Smooth muscle cell (in vitro differentiated cells): ENCODE results near the gene FUS. TPM values are rescaled to one million over a fixed set of nuclear protein-coding genes. Genes with fewer than 3 reads are reported as not detected.
"Not testable (repeated sequence)": the region's sequence is repeated elsewhere in the genome, so short reads cannot be mapped to it uniquely, and the experiment has no call there.

Source experiments
- DNase-seq: peaks from one replicate; lab custom pipeline; 2025; ENCODE audit not compliant: unreplicated experiment; lab: John Stamatoyannopoulos, UW
- H2AFZ ChIP-seq: fragments of 200-600 bp; sonication (generic); 2 replicates; pipeline ENCODE4 v1.6.0; 2016; ENCODE audit warnings: antibody characterized with exemption, low read depth, mild to moderate bottlenecking
- H3F3A ChIP-seq: fragments of 200-600 bp; sonication (generic); 2 replicates; pipeline ENCODE4 v1.6.0; 2017; ENCODE audit warnings: antibody characterized with exemption, low read depth
- H3K27ac ChIP-seq: fragments of 200-600 bp; sonication (generic); 2 replicates; pipeline ENCODE4 v1.5.1; 2016; ENCODE audit warnings: low read depth, mild to moderate bottlenecking
- H3K27me3 ChIP-seq: fragments of 200-600 bp; sonication (generic); 2 replicates; pipeline ENCODE4 v1.6.1; 2016; ENCODE audit warnings: low read depth, mild to moderate bottlenecking
- H3K36me3 ChIP-seq: fragments of 200-600 bp; sonication (generic); 2 replicates; pipeline ENCODE4 v1.5.1; 2016; ENCODE audit warnings: low read depth
- H3K4me1 ChIP-seq: fragments of 200-600 bp; sonication (generic); 2 replicates; pipeline ENCODE4 v1.5.1; 2016; ENCODE audit warnings: low read depth
- H3K4me2 ChIP-seq: fragments of 200-600 bp; sonication (generic); 2 replicates; pipeline ENCODE4 v1.6.0; 2016; ENCODE audit warnings: mild to moderate bottlenecking
- H3K4me3 ChIP-seq: fragments of 200-600 bp; sonication (generic); 2 replicates; pipeline ENCODE4 v1.5.1; 2016; ENCODE audit warnings: mild to moderate bottlenecking
- H3K79me2 ChIP-seq: fragments of 200-600 bp; sonication (generic); 2 replicates; pipeline ENCODE4 v1.6.0; 2016; ENCODE audit warnings: low read depth, mild to moderate bottlenecking
- H3K9ac ChIP-seq: fragments of 200-600 bp; sonication (generic); 2 replicates; pipeline ENCODE4 v1.6.0; 2016; ENCODE audit warnings: low read depth
- H3K9me3 ChIP-seq: fragments of 200-600 bp; sonication (generic); replicated peaks from 2 replicates; pipeline ENCODE4 v1.5.1; 2016; ENCODE audit warnings: low read depth
- H4K20me1 ChIP-seq: fragments of 200-600 bp; sonication (generic); 2 replicates; pipeline ENCODE4 v1.6.0; 2016; ENCODE audit warnings: low read depth
- WGBS: methylation state at CpG from one replicate; pipeline ENCODE4 v1.1.7; 2016; ENCODE audit warnings: low lambda C conversion rate; 5-methylcytosine and 5-hydroxymethylcytosine counted together
- polyA plus RNA-seq: library from polyadenylated mRNA; unstranded; fragments of >200 nt; fragmentation: Nextera tagmentation; extraction: Ambion mirVana; gene quantifications from 2 replicates; pipeline ENCODE4 v1.2.1, GENCODE V29; 2016
- total RNA-seq: library from RNA; depleted of rRNA; stranded (reverse); fragments of >200 nt; gene quantifications from 2 replicates; pipeline ENCODE4 v1.2.3, GENCODE V29; 2014
- TF ChIP-seq, protein P1 (sequence below): fragments of 200-600 bp; sonication (generic); IDR thresholded peaks from 2 replicates; pipeline ENCODE4 v1.5.1; 2017; ENCODE audit warnings: borderline replicate concordance, mild to moderate bottlenecking, antibody characterized with exemption; ENCODE audit not compliant: insufficient read depth, poor library complexity, severe bottlenecking

The FUS gene
- total and polyA plus RNA-seq, 2 experiments from 2014 or later = 58.6 to 225 TPM

DNA sequence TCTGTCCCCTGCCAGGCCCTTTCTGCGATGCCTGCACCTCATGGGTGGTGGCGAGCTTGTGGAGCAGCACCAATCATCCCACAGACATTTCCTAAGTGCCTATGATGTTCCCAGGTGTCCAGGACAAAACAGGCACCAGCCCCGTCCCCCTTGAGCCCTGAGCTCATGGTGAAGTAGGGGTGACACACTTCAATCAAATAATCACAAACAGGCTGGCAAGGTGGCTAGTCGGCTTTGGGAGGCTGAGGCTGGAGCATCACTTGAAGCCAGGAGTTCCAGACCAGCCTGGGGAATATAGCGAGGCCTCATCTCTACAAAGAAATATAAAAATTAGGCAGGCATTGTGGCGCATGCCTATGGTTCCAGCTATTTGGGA lies 43.7 kb upstream of the FUS start:
- Histone ChIP-seq H3F3A (no peaks in the 10 kb centered on the region), H2AFZ (no peak overlapping the region), H3K9me3 (no peaks in the 10 kb centered on the region), H4K20me1 (peaks cover 5% of the 10 kb centered on the region), H3K27ac (no peak overlapping the region), H3K9ac (no peak overlapping the region), H3K4me3 (no peak overlapping the region), H3K4me1 (peaks cover 11% of the 10 kb centered on the region), H3K79me2 (no peaks in the 10 kb centered on the region), H3K27me3 (no peaks in the 10 kb centered on the region), H3K4me2 (no peak overlapping the region), H3K36me3 (no peaks in the 10 kb centered on the region)
- TF ChIP-seq, protein P1, sequence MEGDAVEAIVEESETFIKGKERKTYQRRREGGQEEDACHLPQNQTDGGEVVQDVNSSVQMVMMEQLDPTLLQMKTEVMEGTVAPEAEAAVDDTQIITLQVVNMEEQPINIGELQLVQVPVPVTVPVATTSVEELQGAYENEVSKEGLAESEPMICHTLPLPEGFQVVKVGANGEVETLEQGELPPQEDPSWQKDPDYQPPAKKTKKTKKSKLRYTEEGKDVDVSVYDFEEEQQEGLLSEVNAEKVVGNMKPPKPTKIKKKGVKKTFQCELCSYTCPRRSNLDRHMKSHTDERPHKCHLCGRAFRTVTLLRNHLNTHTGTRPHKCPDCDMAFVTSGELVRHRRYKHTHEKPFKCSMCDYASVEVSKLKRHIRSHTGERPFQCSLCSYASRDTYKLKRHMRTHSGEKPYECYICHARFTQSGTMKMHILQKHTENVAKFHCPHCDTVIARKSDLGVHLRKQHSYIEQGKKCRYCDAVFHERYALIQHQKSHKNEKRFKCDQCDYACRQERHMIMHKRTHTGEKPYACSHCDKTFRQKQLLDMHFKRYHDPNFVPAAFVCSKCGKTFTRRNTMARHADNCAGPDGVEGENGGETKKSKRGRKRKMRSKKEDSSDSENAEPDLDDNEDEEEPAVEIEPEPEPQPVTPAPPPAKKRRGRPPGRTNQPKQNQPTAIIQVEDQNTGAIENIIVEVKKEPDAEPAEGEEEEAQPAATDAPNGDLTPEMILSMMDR = no peak
- DNase-seq = no peak
- WGBS = 91% methylated on average over 6 of the region's 6 CpGs

DNA sequence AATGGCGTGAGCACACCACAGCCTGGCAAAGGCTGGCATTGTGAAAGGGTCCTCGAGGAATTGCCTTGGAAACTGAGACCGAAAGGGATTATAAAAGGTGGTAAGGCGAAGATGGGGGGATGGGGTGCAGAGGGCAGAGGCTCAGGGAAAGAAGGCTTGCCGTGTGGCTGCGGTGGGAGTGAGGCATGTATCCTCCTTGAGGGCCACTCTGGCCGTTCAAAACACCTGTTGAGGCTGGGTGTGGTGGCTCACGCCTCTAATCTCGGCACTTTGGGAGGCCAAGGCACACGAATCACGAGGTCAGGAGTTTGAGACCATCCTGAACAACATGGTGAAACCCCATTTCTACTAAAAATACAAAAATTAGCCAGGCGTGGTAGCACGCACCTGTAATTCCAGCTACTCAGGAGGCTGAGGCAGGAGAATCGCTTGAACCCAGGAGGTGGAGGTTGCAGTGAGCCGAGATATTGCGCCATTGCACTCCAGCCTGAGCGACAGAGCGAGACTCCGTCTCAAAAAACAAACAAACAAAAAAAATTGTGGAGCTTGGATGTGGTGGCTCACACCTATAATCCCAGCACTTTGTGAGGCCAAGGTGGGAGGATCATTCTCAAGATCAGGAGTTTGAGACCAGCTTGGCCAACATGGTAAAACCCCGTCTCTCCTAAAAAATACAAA lies 43.0 kb upstream of the FUS start:
- not testable (repeated sequence) for H3K36me3 ChIP-seq, DNase-seq, H4K20me1 ChIP-seq, H3K4me3 ChIP-seq, H3K4me2 ChIP-seq, H3K9ac ChIP-seq, H3K27me3 ChIP-seq, H3F3A ChIP-seq, H3K27ac ChIP-seq, H3K79me2 ChIP-seq, H2AFZ ChIP-seq, H3K9me3 ChIP-seq
- peaks cover 17% of the 10 kb centered on the region for H3K4me1 ChIP-seq
- WGBS = 96% methylated on average over 20 of the region's 20 CpGs

DNA sequence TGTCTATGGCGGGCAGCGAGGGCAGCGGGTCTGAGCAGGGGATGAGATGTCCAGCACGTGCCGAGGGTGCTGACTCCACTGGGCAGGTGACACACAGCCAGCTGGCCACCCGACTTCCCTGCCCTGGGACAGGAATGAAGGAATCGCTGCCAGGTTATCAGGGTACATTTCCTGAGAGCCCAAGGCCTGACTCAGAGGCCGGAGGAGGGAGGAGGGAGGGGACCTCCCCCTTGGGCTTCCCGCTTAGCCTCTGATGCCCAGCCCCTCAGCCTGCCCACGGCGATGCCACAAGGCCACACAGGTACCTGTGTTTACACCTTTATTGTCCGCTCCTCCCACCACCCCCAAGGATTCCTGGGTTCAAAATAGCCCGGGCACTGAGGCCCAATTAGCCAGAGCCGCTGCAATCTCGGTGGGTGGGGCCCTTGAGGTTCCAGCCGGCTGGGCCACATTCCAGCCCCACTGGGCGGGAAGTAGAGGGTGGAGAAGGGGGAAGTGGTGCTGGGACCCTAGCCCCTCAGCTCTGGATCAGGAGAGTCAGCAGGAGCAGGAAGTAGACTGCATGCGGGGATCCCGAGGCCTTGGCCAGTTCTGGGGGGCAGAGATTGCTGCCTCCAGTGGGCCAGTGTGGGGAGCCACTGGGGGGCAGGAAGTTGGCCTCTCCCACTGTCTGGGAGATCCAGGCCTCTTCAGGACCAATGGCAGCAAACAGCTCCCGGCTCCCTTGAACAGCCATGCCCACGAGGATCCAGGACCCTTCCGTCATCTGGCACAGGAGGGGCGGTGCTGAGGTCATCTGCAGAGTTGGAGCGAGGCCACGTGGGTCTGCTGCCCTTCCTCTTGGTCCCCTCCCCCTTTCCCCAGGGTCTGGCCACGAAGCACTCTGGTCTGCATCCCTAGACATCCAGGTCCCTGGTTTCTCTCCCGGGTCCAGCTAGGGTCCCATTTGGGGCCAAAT lies 41.0 kb upstream of the FUS start:
- no peak overlapping the region for H3K27ac ChIP-seq
- H3K4me3 ChIP-seq = no peak overlapping the region
- DNase-seq = no peak
- no peaks in the 10 kb centered on the region for H3K27me3 ChIP-seq
- TF ChIP-seq, protein P1 = no peak
- H3K4me1 ChIP-seq = peaks cover 15% of the 10 kb centered on the region
- peak overlapping the region; percentile 20 for H2AFZ ChIP-seq
- no peak overlapping the region for H3K9ac ChIP-seq
- H3K79me2 ChIP-seq = no peaks in the 10 kb centered on the region
- H3K4me2 ChIP-seq = peak overlapping the region; percentile 32
- peaks cover 5% of the 10 kb centered on the region for H4K20me1 ChIP-seq
- H3K36me3 ChIP-seq = no peaks in the 10 kb centered on the region
- no peaks in the 10 kb centered on the region for H3F3A ChIP-seq
- no peaks in the 10 kb centered on the region for H3K9me3 ChIP-seq
- WGBS = 37% methylated on average over 27 of the region's 27 CpGs

DNA sequence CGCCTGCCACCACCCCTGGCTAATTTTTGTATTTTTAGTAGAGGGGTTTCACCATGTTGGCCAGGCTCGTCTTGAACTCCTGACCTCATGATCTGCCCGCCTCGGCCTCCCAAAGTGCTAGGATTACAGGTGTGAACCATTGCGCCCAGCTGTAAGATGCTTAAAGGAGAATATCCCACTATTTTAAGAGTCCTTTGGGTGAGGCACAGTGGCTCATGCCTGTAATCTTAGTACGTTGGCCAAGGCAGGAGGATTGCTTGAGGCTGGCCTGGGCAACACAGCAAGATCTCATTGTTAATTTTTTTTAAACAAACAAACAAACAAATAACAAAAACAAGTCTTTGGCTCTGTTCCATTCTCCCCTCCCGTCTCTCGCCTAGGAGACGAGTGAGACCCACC lies 38.9 kb upstream of the FUS start:
- WGBS = 96% methylated on average over 9 of the region's 9 CpGs
- H3K4me3 ChIP-seq = peak overlapping the region; percentile 43
- peak overlapping the region; percentile 64 for H3K27ac ChIP-seq
- H4K20me1 ChIP-seq, H3K27me3 ChIP-seq, DNase-seq, H3K36me3 ChIP-seq, H3K4me1 ChIP-seq, H3F3A ChIP-seq, H3K9me3 ChIP-seq, H2AFZ ChIP-seq, H3K79me2 ChIP-seq: not testable (repeated sequence)
- H3K9ac ChIP-seq = peak overlapping the region; percentile 1
- H3K4me2 ChIP-seq = peak overlapping the region; percentile 80
